Neuronal stem cell (in vitro differentiated cells): ENCODE results near the gene CHST12.

Source experiments
- DNase-seq: peaks from one replicate; pipeline ENCODE4 v3.0.0-alpha.2; 2013; ENCODE audit warnings: low spot score
- H2AFZ ChIP-seq: one replicate; pipeline ENCODE4 v1.6.1; 2013; ENCODE audit warnings: mild to moderate bottlenecking, low read length, inconsistent platforms
- H2AK5ac ChIP-seq: 2 replicates; pipeline ENCODE4 v1.6.1; 2013; ENCODE audit warnings: low read depth, mild to moderate bottlenecking, inconsistent platforms, low read length, moderate library complexity, mixed read lengths
- H2BK120ac ChIP-seq: 2 replicates; pipeline ENCODE4 v1.6.1; 2013; ENCODE audit warnings: low read depth, mild to moderate bottlenecking, inconsistent platforms, low read length, moderate library complexity, mixed read lengths
- H2BK12ac ChIP-seq: one replicate; pipeline ENCODE4 v1.6.1; 2013; ENCODE audit warnings: low read length, inconsistent platforms
- H2BK15ac ChIP-seq: 2 replicates; pipeline ENCODE4 v1.6.1; 2013; ENCODE audit warnings: mild to moderate bottlenecking, low read length, inconsistent platforms, mixed read lengths
- H2BK5ac ChIP-seq: one replicate; pipeline ENCODE4 v1.6.1; 2013; ENCODE audit warnings: inconsistent platforms, mild to moderate bottlenecking, low read length, moderate library complexity
- H3K14ac ChIP-seq: one replicate; pipeline ENCODE4 v1.6.1; 2013; ENCODE audit warnings: low read length, inconsistent platforms
- H3K18ac ChIP-seq: 2 replicates; pipeline ENCODE4 v1.6.1; 2013; ENCODE audit warnings: low read length, inconsistent platforms
- H3K23ac ChIP-seq: 2 replicates; pipeline ENCODE4 v1.6.1; 2013; ENCODE audit warnings: low read depth, mild to moderate bottlenecking, mixed read lengths, low read length, inconsistent platforms; ENCODE audit not compliant: poor library complexity
- H3K27ac ChIP-seq: replicated peaks from 3 replicates; pipeline ENCODE4 v1.5.1; 2013; ENCODE audit warnings: low read length, inconsistent platforms
- H3K27me3 ChIP-seq, 3 experiments: 2 replicates each; pipeline ENCODE4 v1.6.1; 2013; ENCODE audit warnings: low read length in 3 of 3, mild to moderate bottlenecking in 2 of 3, inconsistent platforms in 1 of 3, low read depth in 1 of 3, mixed read lengths in 1 of 3, moderate library complexity in 1 of 3; ENCODE audit not compliant: control insufficient read depth in 3 of 3, insufficient read depth in 3 of 3
- H3K36me3 ChIP-seq, 2 donors: replicated peaks in 1 of 2; 2 replicates each; pipeline ENCODE4 v1.6.1; 2013; ENCODE audit warnings: low read length in 2 of 2; ENCODE audit not compliant: control insufficient read depth in 2 of 2, insufficient read depth in 2 of 2
- H3K4ac ChIP-seq: 2 replicates; pipeline ENCODE4 v1.6.1; 2013; ENCODE audit warnings: inconsistent platforms, mild to moderate bottlenecking, low read length, moderate library complexity
- H3K4me1 ChIP-seq, 2 donors: 1 replicate in 1 of 2; 2 replicates in 1 of 2; pipeline ENCODE4 v1.6.1; 2013; ENCODE audit warnings: low read length in 2 of 2, low read depth in 1 of 2; ENCODE audit not compliant: control insufficient read depth in 2 of 2, insufficient read depth in 1 of 2
- H3K4me2 ChIP-seq: one replicate; pipeline ENCODE4 v1.6.1; 2013; ENCODE audit warnings: mild to moderate bottlenecking, low read length, inconsistent platforms; ENCODE audit not compliant: insufficient read depth, poor library complexity, severe bottlenecking
- H3K4me3 ChIP-seq, 2 donors: 2 replicates each; pipeline ENCODE4 v1.5.1; 2013; ENCODE audit warnings: low read length in 2 of 2, mild to moderate bottlenecking in 2 of 2, inconsistent platforms in 1 of 2, moderate library complexity in 1 of 2
- H3K79me1 ChIP-seq: one replicate; pipeline ENCODE4 v1.6.1; 2013; ENCODE audit warnings: low read depth, mild to moderate bottlenecking, inconsistent platforms, low read length, moderate library complexity
- H3K9ac ChIP-seq: one replicate; pipeline ENCODE4 v1.6.1; 2013; ENCODE audit warnings: mild to moderate bottlenecking, low read depth, low read length, inconsistent platforms; ENCODE audit not compliant: poor library complexity
- H3K9me3 ChIP-seq, 2 donors: replicated peaks in 1 of 2; 2 replicates each; pipeline versions ENCODE3 to v1.6.1; 2013; ENCODE audit warnings: low read length in 2 of 2, mild to moderate bottlenecking in 2 of 2, inconsistent platforms in 1 of 2, low read depth in 1 of 2, mixed read lengths in 1 of 2, moderate library complexity in 1 of 2; ENCODE audit not compliant: control insufficient read depth in 2 of 2, insufficient read depth in 1 of 2
- H4K8ac ChIP-seq: one replicate; pipeline ENCODE4 v1.6.1; 2013; ENCODE audit warnings: low read depth, mild to moderate bottlenecking, inconsistent platforms, low read length, moderate library complexity
- H4K91ac ChIP-seq: one replicate; pipeline ENCODE4 v1.6.1; 2013; ENCODE audit warnings: low read length, low read depth, mild to moderate bottlenecking, inconsistent platforms; ENCODE audit not compliant: poor library complexity
- WGBS, 2 donors: extraction: QIAGEN DNeasy Blood & Tissue Kit; methylation state at CpG; one replicate each; pipeline ENCODE4 v1.1.7; 2013; ENCODE audit warnings: missing lambda C conversion rate in 2 of 2, mixed read lengths in 1 of 2; ENCODE audit not compliant: insufficient read length in 2 of 2, insufficient replicate concordance in 1 of 2; ENCODE audit errors: extremely low coverage in 2 of 2; 5-methylcytosine and 5-hydroxymethylcytosine counted together

Gene CHST12

GRCh38 chr7:2471022-2471329 lies 67.6 kb downstream of the CHST12 start:
- H2BK15ac ChIP-seq, result peak overlapping the region; percentile 13
- no peaks in the 10 kb centered on the region for H3K27me3 ChIP-seq
- peaks cover 19 to 30% of the 10 kb centered on the region in 2 donors for H3K4me1 ChIP-seq
- H4K8ac ChIP-seq, result peak overlapping the region; percentile 73
- H3K14ac ChIP-seq, result no peak overlapping the region
- no peak overlapping the region for H3K4me3 ChIP-seq
- H3K79me1 ChIP-seq, result no peaks in the 10 kb centered on the region
- peak overlapping the region; percentile 87 for H2BK5ac ChIP-seq
- H2BK12ac ChIP-seq, result peak overlapping the region; percentile 68
- H3K4ac ChIP-seq, result peak overlapping the region; percentile 58
- peak overlapping the region; percentile 79 for H2AFZ ChIP-seq
- no peak overlapping the region for H3K9ac ChIP-seq
- no CpG with 5 or more reads among the region's 5 CpGs for WGBS, 2 donors
- peak overlapping the region; percentile 97 for H4K91ac ChIP-seq
- H3K23ac ChIP-seq, result no peak overlapping the region
- H2AK5ac ChIP-seq, result peak overlapping the region; percentile 96
- no peaks in the 10 kb centered on the region for H3K9me3 ChIP-seq
- H3K36me3 ChIP-seq, result no peaks in the 10 kb centered on the region
- peak overlapping the region; percentile 23 for H3K27ac ChIP-seq
- no peak overlapping the region for H3K4me2 ChIP-seq
- peak overlapping the region; percentile 78 for H2BK120ac ChIP-seq
- peak overlapping the region; percentile 88 for H3K18ac ChIP-seq
- DNase-seq, result no peak

GRCh38 chr7:2471396-2471795 lies 68.0 kb downstream of the CHST12 start:
- H3K23ac ChIP-seq, result no peak overlapping the region
- H2BK5ac ChIP-seq, result peak overlapping the region; percentile 87
- WGBS, 2 donors, result no CpG with 5 or more reads among the region's 17 CpGs
- no peak overlapping the region for H3K4me3 ChIP-seq
- H2AK5ac ChIP-seq, result peak overlapping the region; percentile 96
- peak overlapping the region; percentile 68 for H2BK12ac ChIP-seq
- no peaks in the 10 kb centered on the region for H3K36me3 ChIP-seq
- H3K18ac ChIP-seq, result peak overlapping the region; percentile 88
- H2AFZ ChIP-seq, result peak overlapping the region; percentile 79
- no peak overlapping the region for H3K9ac ChIP-seq
- no peaks in the 10 kb centered on the region for H3K79me1 ChIP-seq
- peak overlapping the region; percentile 97 for H4K91ac ChIP-seq
- H3K27me3 ChIP-seq, result no peaks in the 10 kb centered on the region
- DNase-seq, result no peak
- H3K9me3 ChIP-seq, result no peaks in the 10 kb centered on the region
- no peak overlapping the region for H3K14ac ChIP-seq
- peak overlapping the region; percentile 73 for H4K8ac ChIP-seq
- H3K4me2 ChIP-seq, result no peak overlapping the region
- H2BK15ac ChIP-seq, result peak overlapping the region; percentile 13
- peak overlapping the region; percentile 58 for H3K4ac ChIP-seq
- H3K4me1 ChIP-seq, result peaks cover 19 to 27% of the 10 kb centered on the region in 2 donors
- peak overlapping the region; percentile 23 for H3K27ac ChIP-seq
- H2BK120ac ChIP-seq, result peak overlapping the region; percentile 78

- no peak overlapping the region for H2BK12ac ChIP-seq
- H3K27me3 ChIP-seq, result no peaks in the 10 kb centered on the region
- no peak overlapping the region for H4K8ac ChIP-seq
- H3K4me3 ChIP-seq, result no peak overlapping the region
- no peak overlapping the region for H3K9ac ChIP-seq
- no peak overlapping the region for H2BK5ac ChIP-seq
- H2BK120ac ChIP-seq, result no peak overlapping the region
- DNase-seq, result no peak
- no peak overlapping the region for H3K27ac ChIP-seq
- H3K4me2 ChIP-seq, result no peak overlapping the region
- no peak overlapping the region for H2BK15ac ChIP-seq
- peak overlapping the region; percentile 89 for H3K18ac ChIP-seq
- no peaks in the 10 kb centered on the region for H3K9me3 ChIP-seq
- H4K91ac ChIP-seq, result no peak overlapping the region
- no peak overlapping the region for H2AK5ac ChIP-seq
- H2AFZ ChIP-seq, result no peak overlapping the region
- WGBS, 2 donors, result no CpG with 5 or more reads among the region's 6 CpGs
- no peak overlapping the region for H3K4ac ChIP-seq
- H3K14ac ChIP-seq, result peak overlapping the region; percentile 32
- H3K79me1 ChIP-seq, result no peaks in the 10 kb centered on the region
- H3K4me1 ChIP-seq, result peaks cover 29 to 38% of the 10 kb centered on the region in 2 donors
- H3K23ac ChIP-seq, result no peak overlapping the region
- H3K36me3 ChIP-seq, result no peaks in the 10 kb centered on the region
These were observed 69.3 kb downstream of the CHST12 start for GRCh38 chr7:2472739-2473138.

GRCh38 chr7:2473496-2474180 lies 70.2 kb downstream of the CHST12 start:
- no peak overlapping the region for H2BK120ac ChIP-seq
- H2AK5ac ChIP-seq, result peak overlapping the region; percentile 99
- H4K91ac ChIP-seq, result no peak overlapping the region
- H3K9me3 ChIP-seq, result no peaks in the 10 kb centered on the region
- no peaks in the 10 kb centered on the region for H3K79me1 ChIP-seq
- no peak overlapping the region for H3K27ac ChIP-seq
- H3K4me1 ChIP-seq, result peaks cover 34 to 47% of the 10 kb centered on the region in 2 donors
- 100% methylated on average over 1 to 2 of the region's 12 CpGs for WGBS, 2 donors
- no peak overlapping the region for H2AFZ ChIP-seq
- peak overlapping the region; percentile 91 for H2BK12ac ChIP-seq
- no peaks in the 10 kb centered on the region for H3K27me3 ChIP-seq
- H3K14ac ChIP-seq, result no peak overlapping the region
- peak overlapping the region; percentile 32 for H3K23ac ChIP-seq
- H3K4me2 ChIP-seq, result no peak overlapping the region
- no peak overlapping the region for H3K9ac ChIP-seq
- peak overlapping the region; percentile 42 for H2BK5ac ChIP-seq
- H3K4ac ChIP-seq, result peak overlapping the region; percentile 77
- no peak for DNase-seq
- H3K4me3 ChIP-seq, result no peak overlapping the region
- peak overlapping the region; percentile 90 for H3K18ac ChIP-seq
- H3K36me3 ChIP-seq, result no peaks in the 10 kb centered on the region
- H2BK15ac ChIP-seq, result peak overlapping the region; percentile 79
- no peak overlapping the region for H4K8ac ChIP-seq
